GM18508 (cell line): ENCODE measurements around the gene MBTPS2.

ENCODE experiments used
- ATAC-seq: cut with Tn5 transposase; IDR thresholded peaks from one replicate; pipeline ENCODE4 v1.9.1; 2021; ENCODE audit warnings: moderate number of reproducible peaks; ENCODE audit not compliant: insufficient read depth, unreplicated experiment

MBTPS2 gene

DNA sequence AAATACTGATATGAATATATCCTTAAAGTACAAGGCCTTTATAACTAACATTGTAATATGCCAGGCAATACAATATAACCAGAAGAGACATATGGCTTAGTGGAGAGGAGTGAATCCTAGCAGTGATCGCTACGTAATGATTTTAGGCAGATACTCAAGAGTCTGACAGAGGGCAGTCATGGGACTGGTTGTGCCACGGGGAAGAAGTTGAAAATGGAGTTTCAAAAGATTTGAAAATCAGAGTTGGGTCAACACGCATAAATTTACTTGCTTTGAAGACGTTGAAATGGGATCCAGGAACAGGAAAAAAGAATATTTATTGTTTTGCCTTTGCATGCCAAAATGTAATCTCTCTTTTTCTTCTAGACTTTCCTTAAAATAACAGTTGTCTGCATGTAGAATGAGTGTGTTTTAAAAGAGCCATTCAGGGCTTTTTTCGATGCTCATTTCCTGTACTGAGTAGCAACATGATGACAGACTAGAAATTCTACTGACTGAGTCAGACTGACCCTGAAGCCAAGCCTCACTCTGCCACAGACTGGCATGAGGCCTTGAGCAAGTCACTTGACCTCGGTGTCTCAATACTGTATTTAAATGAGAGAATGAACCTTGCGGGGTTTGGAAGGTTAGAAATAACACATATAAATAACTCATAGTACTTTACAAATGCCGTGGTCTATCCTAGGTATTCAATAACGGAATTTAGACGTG, 93.0 kb downstream of the MBTPS2 start:
- no peak for ATAC-seq

DNA sequence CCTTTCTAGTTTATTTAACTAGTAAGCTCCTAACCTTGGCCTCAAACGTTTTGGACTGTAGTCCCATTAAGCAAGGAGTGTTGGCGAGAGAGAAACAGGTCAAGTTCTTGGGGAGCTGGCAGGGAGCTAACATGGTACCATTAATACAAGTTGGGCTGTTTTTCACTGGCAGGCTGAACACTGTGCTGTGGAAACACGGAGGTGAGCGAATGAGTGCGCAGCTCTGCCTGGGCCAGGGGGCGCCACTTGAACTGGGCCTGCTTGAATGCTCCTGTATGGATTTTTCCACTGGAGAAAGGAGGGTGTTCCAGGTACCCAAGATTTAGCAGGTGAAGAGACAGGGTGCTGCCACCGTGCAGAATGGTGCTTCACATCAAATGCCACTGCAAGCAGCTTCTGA, 93.7 kb downstream of the MBTPS2 start:
- ATAC-seq, result no peak

GRCh38 chrX:21934414-21934813, 95.0 kb downstream of the MBTPS2 start:
- no peak for ATAC-seq
